OCI-LY3 (cell line): ENCODE results near the gene MKLN1.

Experiments
- H2AFZ ChIP-seq: fragments of 200-600, 300-600 bp; shearing (Covaris generic); 2 replicates; pipeline ENCODE4 v1.6.0; 2014; ENCODE audit warnings: antibody characterized with exemption, low read depth, low read length
- H3K27ac ChIP-seq: fragments of 200-600, 300-600 bp; sonication (generic); 2 replicates; pipeline ENCODE4 v1.5.1; 2014; ENCODE audit warnings: mild to moderate bottlenecking, low read length, moderate library complexity, mixed read lengths
- H3K27me3 ChIP-seq: fragments of 200-600, 300-600 bp; sonication (generic); 2 replicates; pipeline ENCODE4 v1.6.1; 2014; ENCODE audit warnings: low read depth, low read length, mixed read lengths
- H3K36me3 ChIP-seq: fragments of 200-600, 300-600 bp; sonication (generic); replicated peaks from 2 replicates; pipeline ENCODE3; 2014; ENCODE audit warnings: low read depth, low read length, mixed read lengths
- H3K4me1 ChIP-seq: fragments of 300-600, 200-600 bp; sonication (generic); 2 replicates; pipeline ENCODE4 v1.6.1; 2014; ENCODE audit warnings: low read length, mixed read lengths
- H3K4me2 ChIP-seq: fragments of 200-600, 300-600 bp; sonication (generic); 2 replicates; pipeline ENCODE4 v1.6.1; 2014; ENCODE audit warnings: low read length, mixed read lengths
- H3K4me3 ChIP-seq: fragments of 300-600, 200-600 bp; sonication (generic); 2 replicates; pipeline ENCODE4 v1.5.1; 2014; ENCODE audit warnings: antibody characterized with exemption, mild to moderate bottlenecking, low read length, moderate library complexity
- H3K79me2 ChIP-seq: fragments of 300-600, 200-600 bp; shearing (Covaris generic); 2 replicates; pipeline ENCODE4 v1.6.1; 2014; ENCODE audit warnings: mild to moderate bottlenecking, low read length, mixed read lengths
- H3K9ac ChIP-seq: fragments of 300-600, 200-600 bp; shearing (Covaris generic); 2 replicates; pipeline ENCODE4 v1.6.0; 2014; ENCODE audit warnings: mild to moderate bottlenecking, low read length, moderate library complexity
- H3K9me3 ChIP-seq: fragments of 200-600, 300-600 bp; shearing (Covaris generic); 2 replicates; pipeline ENCODE4 v1.6.1; 2014; ENCODE audit warnings: low read length, mixed read lengths; ENCODE audit not compliant: insufficient read depth
- H4K20me1 ChIP-seq: fragments of 200-600, 300-600 bp; sonication (generic); 2 replicates; pipeline ENCODE4 v1.6.1; 2016; ENCODE audit warnings: low read length, mixed read lengths; ENCODE audit not compliant: insufficient read depth
- CTCF ChIP-seq: fragments of 200-600, 300-600 bp; sonication (generic); IDR thresholded peaks from 2 replicates; pipeline ENCODE4 v1.5.1; 2014; ENCODE audit warnings: antibody characterized with exemption, low read length, low read depth
- EZH2phosphoT487 ChIP-seq: fragments of 200-600 bp; shearing (Covaris generic); IDR thresholded peaks from 2 replicates; pipeline ENCODE4 v1.6.1; 2018; ENCODE audit warnings: antibody characterized with exemption, mixed run types, low read depth

MKLN1 gene

GRCh38 chr7:131325179-131325840 lies 2.4 kb upstream of the MKLN1 start:
- peaks cover 30% of the 10 kb centered on the region for H3K79me2 ChIP-seq
- TF ChIP-seq CTCF = no peak
- TF ChIP-seq EZH2phosphoT487 = no peak
- peaks cover 33% of the 10 kb centered on the region for H3K4me1 ChIP-seq
- H3K36me3 ChIP-seq = no peaks in the 10 kb centered on the region
- no peaks in the 10 kb centered on the region for H3K9me3 ChIP-seq
- H3K4me3 ChIP-seq = no peak overlapping the region
- H2AFZ ChIP-seq = no peak overlapping the region
- peaks cover 12% of the 10 kb centered on the region for H4K20me1 ChIP-seq
- no peak overlapping the region for H3K27ac ChIP-seq
- no peak overlapping the region for H3K9ac ChIP-seq
- H3K27me3 ChIP-seq = no peaks in the 10 kb centered on the region
- no peak overlapping the region for H3K4me2 ChIP-seq

GRCh38 chr7:131326576-131326975 lies 1.1 kb upstream of the MKLN1 start:
- Histone ChIP-seq H3K4me3 (peak overlapping the region; percentile 91), H3K4me2 (peak overlapping the region; percentile 99), H3K27me3 (no peaks in the 10 kb centered on the region), H2AFZ (peak overlapping the region; percentile 99), H3K36me3 (no peaks in the 10 kb centered on the region), H3K27ac (no peak overlapping the region), H3K4me1 (peaks cover 33% of the 10 kb centered on the region), H3K9ac (no peak overlapping the region; the same call in 1 of the 2 replicates), H4K20me1 (peaks cover 12% of the 10 kb centered on the region), H3K79me2 (peaks cover 42% of the 10 kb centered on the region), H3K9me3 (no peaks in the 10 kb centered on the region)
- no peak for TF ChIP-seq EZH2phosphoT487
- TF ChIP-seq CTCF = no peak

GRCh38 chr7:131327049-131327625 lies 539 bp upstream of the MKLN1 start:
- H3K9me3 ChIP-seq = no peaks in the 10 kb centered on the region
- H3K27ac ChIP-seq = no peak overlapping the region
- TF ChIP-seq EZH2phosphoT487 (no peak), CTCF (no peak)
- peak overlapping the region; percentile 95 for H3K9ac ChIP-seq
- no peaks in the 10 kb centered on the region for H3K27me3 ChIP-seq
- H3K36me3 ChIP-seq = no peaks in the 10 kb centered on the region
- peak overlapping the region; percentile 99 for H3K4me2 ChIP-seq
- peaks cover 12% of the 10 kb centered on the region for H4K20me1 ChIP-seq
- H3K4me1 ChIP-seq = peaks cover 33% of the 10 kb centered on the region
- peak overlapping the region; percentile 91 for H3K4me3 ChIP-seq
- H3K79me2 ChIP-seq = peaks cover 47% of the 10 kb centered on the region
- H2AFZ ChIP-seq = peak overlapping the region; percentile 99

GRCh38 chr7:131328377-131329175 lies 900 bp downstream of the MKLN1 start:
- H3K27ac ChIP-seq = peak overlapping the region; percentile 64
- TF ChIP-seq EZH2phosphoT487 = no peak
- no peak for TF ChIP-seq CTCF

More at GRCh38 chr7:131328377-131329175, 900 bp downstream of the MKLN1 start:
- peak overlapping the region; percentile 82 for H3K4me2 ChIP-seq
- peak overlapping the region; percentile 96; the same call in 1 of the 2 replicates for H2AFZ ChIP-seq
- H3K9ac ChIP-seq = peak overlapping the region; percentile 95
- H4K20me1 ChIP-seq = peaks cover 12% of the 10 kb centered on the region
- peaks cover 33% of the 10 kb centered on the region for H3K4me1 ChIP-seq
- no peaks in the 10 kb centered on the region for H3K9me3 ChIP-seq
- no peaks in the 10 kb centered on the region for H3K27me3 ChIP-seq
- H3K79me2 ChIP-seq = peaks cover 60% of the 10 kb centered on the region
- H3K4me3 ChIP-seq = peak overlapping the region; percentile 91
- H3K36me3 ChIP-seq = peaks cover 3% of the 10 kb centered on the region
